HepG2 (cell line): Measurements from ENCODE around the gene VWA3B. TPM values are rescaled to one million over a fixed set of nuclear protein-coding genes. Genes with fewer than 3 reads are reported as not detected.
"Not testable (repeated sequence)": the region's sequence is repeated elsewhere in the genome, so short reads cannot be mapped to it uniquely, and the experiment has no call there.

Source experiments
- ATAC-seq: fragments of 200-7000 bp; cut with Tn5 transposase; 3 replicates; pipeline ENCODE4 v1.9.1; 2020; ENCODE audit warnings: mild to moderate bottlenecking, moderate library complexity
- BruUV-seq: library from RNA; stranded (reverse); fragments of 400-500 nt; replicated peaks from 2 replicates; lab custom pipeline; 2021; lab: Mats Ljungman, UMichigan
- CTCF ChIA-PET: fragments of 300-600 bp; formaldehyde crosslinking; extraction: SDS; loops from one replicate; lab custom pipeline; 2021; ENCODE audit warnings: low total read pairs, inconsistent platforms, low intra/inter-chr PET ratio; lab: Yijun Ruan, JAX
- POLR2A ChIA-PET: fragments of 350-600 bp; sonication (Branson Sonifier 250); formaldehyde crosslinking; loops from one replicate; lab custom pipeline; 2020; ENCODE audit warnings: antibody characterized with exemption, inconsistent platforms; lab: Yijun Ruan, JAX
- DNase-seq: peaks from one replicate; pipeline ENCODE4 v3.0.0-alpha.2; 2015; ENCODE audit warnings: low spot score
- FAIRE-seq: peaks from 3 replicates; lab custom pipeline; 2011; peaks lifted over from hg19 to GRCh38; lab: Jason Lieb, UNC
- H2AFZ ChIP-seq: one replicate; pipeline ENCODE4 v1.6.1; 2011; ENCODE audit warnings: low read length, inconsistent platforms
- H3K27ac ChIP-seq: fragments of 300-600 bp; 3 replicates; pipeline ENCODE4 v1.8.0; 2011; ENCODE audit warnings: mixed run types, mild to moderate bottlenecking, mixed read lengths, low read length, inconsistent platforms; ENCODE audit not compliant: insufficient read depth; ENCODE audit errors: extremely low read length
- H3K27me3 ChIP-seq, 2 experiments: fragments of 200-600 bp in 1 of 2; 2 replicates in 1 of 2; 3 replicates in 1 of 2; pipeline versions ENCODE4 v1.6.0 to v1.8.0; 2011; ENCODE audit warnings: low read length in 2 of 2, mild to moderate bottlenecking in 2 of 2, moderate library complexity in 2 of 2, inconsistent platforms in 1 of 2; ENCODE audit not compliant: insufficient read depth in 2 of 2, control insufficient read depth in 1 of 2
- H3K36me3 ChIP-seq, 2 experiments: fragments of 200-600 bp in 1 of 2; replicated peaks in 1 of 2; 2 replicates in 1 of 2; 3 replicates in 1 of 2; pipeline versions ENCODE4 v1.5.1 to v1.8.0; 2011; ENCODE audit warnings: low read length in 2 of 2, inconsistent platforms in 1 of 2; ENCODE audit not compliant: insufficient read depth in 2 of 2, control insufficient read depth in 1 of 2
- H3K4me1 ChIP-seq: 2 replicates; pipeline ENCODE4 v1.5.1; 2012; ENCODE audit warnings: low read length, inconsistent platforms; ENCODE audit not compliant: insufficient read depth
- H3K4me2 ChIP-seq: 2 replicates; pipeline ENCODE4 v1.6.0; 2011; ENCODE audit warnings: low read depth, low read length, inconsistent platforms
- H3K4me3 ChIP-seq, 3 experiments: fragments of 200-600 bp in 1 of 3; sonication (generic), shearing (Covaris generic) in 1 of 3; replicated peaks in 1 of 3; 2 replicates each; pipeline ENCODE4 v1.5.1; 2011 to 2016; ENCODE audit warnings: low read length in 3 of 3, inconsistent platforms in 2 of 3, low read depth in 2 of 3, mild to moderate bottlenecking in 2 of 3, control low read depth in 1 of 3, mixed read lengths in 1 of 3; ENCODE audit not compliant: insufficient read depth in 1 of 3
- H3K79me2 ChIP-seq: one replicate; pipeline ENCODE4 v1.6.1; 2011; ENCODE audit warnings: low read length, inconsistent platforms; ENCODE audit not compliant: insufficient read depth
- H3K9ac ChIP-seq: 2 replicates; pipeline ENCODE4 v1.6.0; 2011; ENCODE audit warnings: mild to moderate bottlenecking, low read depth, low read length, inconsistent platforms; ENCODE audit not compliant: insufficient read depth
- H3K9me3 ChIP-seq: 2 replicates; pipeline ENCODE4 v1.5.1; 2012; ENCODE audit warnings: mild to moderate bottlenecking, low read length
- H4K20me1 ChIP-seq: 2 replicates; pipeline ENCODE4 v1.6.0; 2011; ENCODE audit warnings: inconsistent platforms, mild to moderate bottlenecking, low read length, moderate library complexity; ENCODE audit not compliant: insufficient read depth
- BATF2 ChIP-seq: sonication (generic); formaldehyde crosslinking; IDR thresholded peaks from 2 replicates; pipeline ENCODE4 v1.8.0; 2022; ENCODE audit warnings: mild to moderate bottlenecking, missing genetic modification reagents, moderate library complexity
- GATAD2A ChIP-seq: IDR thresholded peaks from 2 replicates; pipeline ENCODE4 v1.6.1; 2016
- HNRNPL ChIP-seq: fragments of 200-400 bp; formaldehyde crosslinking; IDR thresholded peaks from 2 replicates; pipeline ENCODE4 v1.6.1; 2017; ENCODE audit warnings: mild to moderate bottlenecking, low read depth, low read length
- MATR3 ChIP-seq: sonication (generic); formaldehyde crosslinking; IDR thresholded peaks from 2 replicates; pipeline ENCODE4 v1.4.0; 2020; ENCODE audit warnings: missing genetic modification reagents
- MIER3 ChIP-seq: IDR thresholded peaks from 2 replicates; pipeline ENCODE4 v1.6.1; 2016; ENCODE audit warnings: missing compliant biosample characterization, borderline replicate concordance
- NAIF1 ChIP-seq: sonication (generic); formaldehyde crosslinking; IDR thresholded peaks from 2 replicates; pipeline ENCODE4 v1.5.0; 2020; ENCODE audit warnings: mild to moderate bottlenecking, missing genetic modification reagents, borderline replicate concordance
- PHF5A ChIP-seq: IDR thresholded peaks from one replicate; pipeline ENCODE4 v1.6.1; 2018; ENCODE audit warnings: low read depth, missing genetic modification reagents; ENCODE audit not compliant: unreplicated experiment
- POLR2AphosphoS2 ChIP-seq: IDR thresholded peaks from 2 replicates; pipeline ENCODE4 v1.6.1; 2011; ENCODE audit warnings: low read depth, low read length, improper control_type of control experiment
- RBAK ChIP-seq: sonication (generic); formaldehyde crosslinking; IDR thresholded peaks from 2 replicates; pipeline ENCODE4 v1.5.1; 2020; ENCODE audit warnings: mild to moderate bottlenecking, missing genetic modification reagents
- RFX3 ChIP-seq: IDR thresholded peaks from 2 replicates; pipeline ENCODE4 v1.6.1; 2016; ENCODE audit warnings: missing biosample characterization, missing genetic modification reagents
- SETDB1 ChIP-seq: sonication (generic); formaldehyde crosslinking; IDR thresholded peaks from 2 replicates; pipeline ENCODE4 v1.5.1; 2020; ENCODE audit warnings: missing genetic modification reagents, mild to moderate bottlenecking, borderline replicate concordance
- ZC3H4 ChIP-seq: sonication (generic); formaldehyde crosslinking; IDR thresholded peaks from 2 replicates; pipeline ENCODE4 v1.4.0; 2020; ENCODE audit warnings: missing genetic modification reagents, borderline replicate concordance
- ZNF224 ChIP-seq: sonication (generic); formaldehyde crosslinking; IDR thresholded peaks from 2 replicates; pipeline ENCODE4 v1.5.0; 2020; ENCODE audit warnings: mild to moderate bottlenecking, missing genetic modification reagents
- ZNF24 ChIP-seq: fragments of 450-650 bp; IDR thresholded peaks from 2 replicates; pipeline ENCODE4 v1.6.1; 2017; ENCODE audit warnings: antibody characterized with exemption, mild to moderate bottlenecking
- ZNF672 ChIP-seq: sonication (generic); formaldehyde crosslinking; IDR thresholded peaks from 2 replicates; pipeline ENCODE4 v1.8.1; 2022; ENCODE audit warnings: missing genetic modification reagents
- ZNF776 ChIP-seq: sonication (generic); formaldehyde crosslinking; IDR thresholded peaks from 2 replicates; pipeline ENCODE4 v1.4.0; 2020; ENCODE audit warnings: mild to moderate bottlenecking, missing genetic modification reagents
- ZZZ3 ChIP-seq: sonication (generic); formaldehyde crosslinking; IDR thresholded peaks from 2 replicates; pipeline ENCODE4 v1.4.0; 2020; ENCODE audit warnings: missing genetic modification reagents, mild to moderate bottlenecking, borderline replicate concordance
- WGBS: methylation state at CpG from one replicate; pipeline ENCODE4 v1.1.6; 2017; ENCODE audit warnings: low lambda C conversion rate; 5-methylcytosine and 5-hydroxymethylcytosine counted together
- in situ Hi-C: cut with HindIII; loops from 2 replicates; pipeline ENCODE4 v1.10.0; 2017; ENCODE audit warnings: low pct_unique_long_range_greater_than_20kb; ENCODE audit not compliant: extremely low pct_ligation_motif_present
- intact Hi-C: fragments of 100-400 bp; cut with micrococcal nuclease; formaldehyde crosslinking; loops from one replicate; pipeline ENCODE4 v1.10.0; 2022; ENCODE audit not compliant: unreplicated experiment
- polyA plus RNA-seq, 8 experiments: library from polyadenylated mRNA; depleted of rRNA in 3 of 8; stranded (reverse) in 7 of 8; unstranded in 1 of 8; fragments of >200 nt; fragmentation: Illumina TruSeq in 4 of 8; extraction: Trizol in 4 of 8; gene quantifications; 2 replicates each; pipeline versions ENCODE4 v1.2.1 to v1.2.3, GENCODE V29; 2011 to 2016; ENCODE audit warnings: low read depth in 4 of 8, missing spikeins in 1 of 8, mixed read lengths in 1 of 8; ENCODE audit not compliant: insufficient read depth in 1 of 8
- total RNA-seq, 5 experiments: library from RNA; depleted of rRNA; stranded (reverse); fragments of >200 nt; fragmentation: Illumina TruSeq; extraction: Trizol; gene quantifications; 2 replicates each; pipeline ENCODE4 v1.2.3, GENCODE V29; 2016; ENCODE audit warnings: low read depth in 1 of 5

VWA3B gene
- total and polyA plus RNA-seq, 2 of the 13 experiments (the other 11 are each of a cell fraction or from before 2014, with no cell fraction given): not detected

GRCh38 chr2:98128556-98129109, 41.7 kb downstream of the VWA3B start (continued):
- TF ChIP-seq ZNF224 (CRISPR knock-in tag) (no peak), MIER3 (CRISPR knock-in tag) (no peak), BATF2 (no peak)

GRCh38 chr2:98130073-98130472, 43.1 kb downstream of the VWA3B start:
- H3K4me3 ChIP-seq, FAIRE-seq, POLR2A ChIA-PET, CTCF ChIA-PET, intact Hi-C loops, H3K4me2 ChIP-seq, H4K20me1 ChIP-seq, in situ Hi-C loops, H3K9me3 ChIP-seq, ATAC-seq, DNase-seq, H3K79me2 ChIP-seq, H3K27ac ChIP-seq, H2AFZ ChIP-seq, H3K4me1 ChIP-seq, BruUV-seq, H3K36me3 ChIP-seq, H3K9ac ChIP-seq: not testable (repeated sequence)
- 14% methylated on average over 5 of the region's 5 CpGs for WGBS
- H3K27me3 ChIP-seq: peaks cover 4 to 72% of the 10 kb centered on the region in 2 experiments; a peak in 3 of 5 replicates

GRCh38 chr2:98134172-98135005, 47.4 kb downstream of the VWA3B start:
- CTCF ChIA-PET: no interaction called here
- ATAC-seq: no peak
- TF ChIP-seq SETDB1 (CRISPR knock-in tag) (no peak), POLR2AphosphoS2 (no peak), RFX3 (no peak), GATAD2A (CRISPR knock-in tag) (no peak), MATR3 (CRISPR knock-in tag) (no peak), ZC3H4 (no peak), ZNF776 (no peak), PHF5A (no peak), ZNF672 (CRISPR knock-in tag) (no peak), ZZZ3 (CRISPR knock-in tag) (no peak), RBAK (CRISPR knock-in tag) (no peak), HNRNPL (no peak), ZNF24 (no peak), NAIF1 (CRISPR knock-in tag) (no peak)

More at GRCh38 chr2:98134172-98135005, 47.4 kb downstream of the VWA3B start:
- no TSS peak for BruUV-seq
- Histone ChIP-seq H3K4me2 (no peak overlapping the region), H3K4me3 (no peak overlapping the region), H2AFZ (no peak overlapping the region), H3K27me3 (peaks cover 4 to 51% of the 10 kb centered on the region in 2 experiments; a peak in 3 of 5 replicates), H3K27ac (no peak overlapping the region), H3K9me3 (no peaks in the 10 kb centered on the region), H3K4me1 (no peaks in the 10 kb centered on the region), H3K36me3 (no peaks in the 10 kb centered on the region), H3K9ac (no peak overlapping the region), H4K20me1 (no peaks in the 10 kb centered on the region), H3K79me2 (no peaks in the 10 kb centered on the region)
- DNase-seq: no peak
- in situ Hi-C loops (no loop called here), intact Hi-C loops (no loop called here)
- POLR2A ChIA-PET: no interaction called here
- 54% methylated on average over 12 of the region's 12 CpGs for WGBS
- no peak for FAIRE-seq
